IMR-90 (cell line): ENCODE data around the gene TLCD4.

Experiments used
- CEBPB ChIP-seq: IDR thresholded peaks from 2 replicates; pipeline ENCODE4 v1.6.1; 2012; ENCODE audit warnings: low read depth, low read length, improper control_type of control experiment
- CTCF ChIP-seq: conservative IDR thresholded peaks from 2 replicates; pipeline ENCODE4 v1.5.1; 2012; ENCODE audit warnings: mild to moderate bottlenecking, low read depth, low read length, improper control_type of control experiment
- FOS ChIP-seq: fragments of 150-350 bp; IDR thresholded peaks from 2 replicates; pipeline ENCODE4 v1.6.1; 2016; ENCODE audit warnings: low read depth, low read length
- MXI1 ChIP-seq: IDR thresholded peaks from 2 replicates; pipeline ENCODE4 v1.6.1; 2012; ENCODE audit warnings: low read depth, mild to moderate bottlenecking, low read length, moderate library complexity, borderline replicate concordance
- NFE2L2 ChIP-seq: fragments of 150-350 bp; IDR thresholded peaks from 2 replicates; pipeline ENCODE4 v1.6.1; 2016; ENCODE audit warnings: low read depth, mild to moderate bottlenecking, low read length
- POLR2A ChIP-seq: IDR thresholded peaks from 2 replicates; pipeline ENCODE4 v1.6.1; 2012; ENCODE audit warnings: mild to moderate bottlenecking, low read depth, low read length
- RCOR1 ChIP-seq: IDR thresholded peaks from 2 replicates; pipeline ENCODE4 v1.6.1; 2012; ENCODE audit warnings: mild to moderate bottlenecking, low read length, improper control_type of control experiment; ENCODE audit not compliant: insufficient replicate concordance
- RFX5 ChIP-seq: IDR thresholded peaks from 2 replicates; pipeline ENCODE4 v1.8.0; 2012; ENCODE audit warnings: low read depth, mild to moderate bottlenecking, low read length, moderate library complexity
- SMC3 ChIP-seq: fragments of 150-350 bp; IDR thresholded peaks from 2 replicates; pipeline ENCODE4 v1.6.1; 2016; ENCODE audit warnings: low read depth, mild to moderate bottlenecking, antibody characterized with exemption, low read length, moderate library complexity
- USF2 ChIP-seq: fragments of 150-350 bp; IDR thresholded peaks from 2 replicates; pipeline ENCODE4 v1.6.1; 2017; ENCODE audit warnings: mild to moderate bottlenecking, antibody characterized with exemption, low read length, low read depth

GRCh38 chr1:95076034-95076433 lies 41.1 kb upstream of the TLCD4 start:
- TF ChIP-seq MXI1 (no peak), FOS (no peak), SMC3 (no peak), CEBPB (no peak), CTCF (no peak), POLR2A (no peak), RFX5 (no peak), NFE2L2 (no peak), RCOR1 (no peak), USF2 (no peak)
